ENCODE data around the gene PSMA6.
"Not testable (repeated sequence)": the region's sequence is repeated elsewhere in the genome, so short reads cannot be mapped to it uniquely, and the experiment has no call there.

The PSMA6 gene

DNA sequence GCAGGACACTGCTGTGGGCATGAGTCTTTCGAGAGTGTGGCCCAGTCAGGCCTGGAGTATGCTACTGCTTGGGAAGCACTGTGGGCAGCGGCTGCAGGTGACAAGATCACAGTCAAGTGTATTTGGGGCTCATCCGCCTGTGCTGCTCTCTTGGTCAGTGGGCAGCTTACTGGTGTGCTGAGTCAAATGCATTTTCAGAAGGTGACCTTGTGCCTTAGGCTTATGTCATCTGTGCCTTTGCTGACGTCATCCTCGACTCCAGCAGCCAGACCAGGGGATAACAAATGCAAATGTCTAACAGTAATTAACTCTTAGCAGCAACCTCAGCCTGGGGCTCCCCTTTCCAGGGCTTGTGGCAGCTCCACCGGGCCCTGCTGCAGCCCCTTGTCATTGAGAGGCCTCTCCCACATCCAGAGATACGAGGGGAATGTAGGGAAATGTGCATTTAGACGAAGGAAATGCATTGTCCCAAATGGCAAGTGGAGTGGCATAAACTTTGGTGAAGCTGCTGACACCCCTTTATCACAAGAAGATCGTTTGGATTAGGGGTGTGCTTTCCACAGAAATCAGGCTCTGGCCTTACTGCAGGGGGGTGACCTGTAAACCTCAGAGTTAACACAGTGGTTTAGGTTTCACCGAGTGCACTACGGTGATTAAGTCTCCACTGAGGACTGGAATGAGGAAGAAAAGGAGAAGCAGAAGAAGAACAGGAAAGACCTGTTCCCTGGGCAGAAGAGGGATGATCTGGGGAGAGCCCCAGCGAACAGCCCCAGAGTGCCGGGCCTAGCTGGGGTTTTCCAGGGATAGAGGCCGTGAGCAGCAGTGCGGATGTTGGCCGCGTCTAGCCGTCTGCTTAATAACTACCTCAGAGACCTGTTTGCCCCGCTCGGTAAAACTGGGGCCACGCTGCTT lies 39.7 kb downstream of the PSMA6 start:
- peak; percentile 34 to 46 for DNase-seq

DNA sequence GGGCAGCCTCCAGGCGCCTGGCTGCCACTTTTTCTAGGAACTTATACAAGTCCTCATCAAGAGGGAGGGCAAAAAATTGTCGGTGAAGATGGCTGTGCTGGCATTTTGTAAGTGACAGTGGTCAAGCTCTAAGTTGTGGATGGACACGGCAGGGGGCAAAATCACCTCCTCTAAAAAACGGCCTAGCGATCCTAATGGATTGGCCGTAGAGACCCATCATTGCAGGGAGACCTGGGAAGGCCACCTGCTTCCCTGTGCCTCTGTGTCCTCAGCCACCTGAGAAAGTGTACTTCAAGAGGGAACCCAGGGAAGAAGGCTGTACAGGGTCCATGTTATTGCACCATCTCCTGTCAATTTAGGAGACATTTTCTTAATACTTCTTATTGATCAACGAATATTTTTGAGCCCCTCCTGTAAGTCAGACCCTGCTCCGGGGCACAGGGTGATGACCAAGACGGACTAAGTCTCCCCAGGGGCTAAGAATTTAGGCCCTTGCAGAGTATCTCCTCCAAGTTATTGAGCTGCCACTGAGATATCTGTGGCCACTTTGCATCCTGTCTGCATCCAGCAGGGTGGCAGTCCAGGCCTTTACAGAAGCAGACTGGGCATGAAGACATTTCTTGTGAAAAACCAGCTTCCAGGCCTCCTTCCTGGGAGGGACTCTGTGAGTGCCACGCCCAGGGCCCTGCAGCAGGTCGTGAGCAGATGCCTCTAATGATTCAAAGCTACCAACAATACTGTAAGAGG lies 40.5 kb downstream of the PSMA6 start:
- peak; percentile 31 to 48 for DNase-seq

DNA sequence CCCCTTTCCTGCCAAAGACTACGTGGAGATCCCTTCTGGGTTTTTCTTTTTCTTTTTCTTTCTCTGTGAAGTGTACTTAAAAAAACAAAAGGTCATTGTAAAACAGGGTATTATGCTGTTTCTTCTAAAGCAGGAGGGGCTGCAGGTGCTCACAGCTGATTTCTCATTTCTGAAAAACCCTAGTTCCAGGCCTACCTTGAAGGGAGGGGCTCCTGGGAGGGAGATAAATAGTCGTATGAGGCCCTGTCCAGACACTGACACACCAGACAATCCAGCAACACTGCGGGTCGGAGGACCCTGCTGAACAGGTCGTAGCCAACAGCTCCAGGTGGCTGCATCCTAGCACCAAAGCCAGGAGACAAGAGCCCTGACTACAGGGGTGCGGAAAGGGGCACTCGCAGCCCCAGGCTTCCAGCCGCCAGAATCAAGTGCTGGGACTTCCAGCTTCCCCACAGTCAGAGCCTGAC lies 41.1 kb downstream of the PSMA6 start:
- DNase-seq: no peak

DNA sequence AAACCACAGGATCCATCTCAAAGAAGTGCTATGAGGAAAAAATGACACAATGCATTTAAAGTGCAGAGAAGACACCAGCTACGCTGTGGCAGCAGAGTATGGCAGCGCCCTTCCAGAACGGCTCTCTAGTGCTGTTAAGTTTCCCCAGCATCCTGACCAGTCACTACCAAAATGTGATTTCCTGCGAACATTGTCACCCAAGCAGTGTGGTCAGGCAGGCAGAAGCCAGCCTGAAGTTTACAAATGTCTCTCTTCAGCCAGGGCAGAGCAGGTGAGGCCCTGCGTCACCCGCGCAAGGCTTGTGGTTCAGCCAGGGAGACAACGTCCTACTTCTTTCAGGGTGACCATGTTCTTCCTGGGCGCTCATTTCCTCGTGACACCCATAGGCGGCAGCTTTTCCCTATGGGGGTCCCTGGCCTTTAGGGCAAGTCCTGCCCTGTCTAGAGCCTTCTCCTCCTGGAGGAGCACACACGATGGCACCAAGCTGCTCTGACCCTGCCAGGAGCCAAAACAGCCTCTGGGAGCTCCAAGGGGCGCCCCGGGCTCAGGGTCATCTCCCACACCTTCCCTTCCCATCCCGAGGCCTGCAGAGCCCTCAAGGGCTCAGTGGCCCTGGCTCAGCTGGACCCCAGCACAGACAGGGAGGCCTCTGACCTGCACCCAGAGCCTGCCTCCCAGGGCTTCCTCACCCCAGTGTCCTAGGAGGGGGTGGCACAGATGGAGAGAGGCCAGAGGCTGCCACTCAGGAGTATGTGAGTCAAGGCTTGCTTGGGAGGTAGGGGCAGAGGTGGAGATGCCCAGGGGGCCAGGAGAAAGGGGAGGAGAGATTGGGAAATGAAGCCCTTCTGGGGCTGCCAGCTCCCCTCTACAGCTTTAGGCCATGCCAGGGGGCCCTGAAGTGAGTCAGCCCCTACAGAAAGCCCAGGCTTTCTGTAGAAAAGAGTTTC lies 41.9 kb downstream of the PSMA6 start:
- no peak for DNase-seq

DNA sequence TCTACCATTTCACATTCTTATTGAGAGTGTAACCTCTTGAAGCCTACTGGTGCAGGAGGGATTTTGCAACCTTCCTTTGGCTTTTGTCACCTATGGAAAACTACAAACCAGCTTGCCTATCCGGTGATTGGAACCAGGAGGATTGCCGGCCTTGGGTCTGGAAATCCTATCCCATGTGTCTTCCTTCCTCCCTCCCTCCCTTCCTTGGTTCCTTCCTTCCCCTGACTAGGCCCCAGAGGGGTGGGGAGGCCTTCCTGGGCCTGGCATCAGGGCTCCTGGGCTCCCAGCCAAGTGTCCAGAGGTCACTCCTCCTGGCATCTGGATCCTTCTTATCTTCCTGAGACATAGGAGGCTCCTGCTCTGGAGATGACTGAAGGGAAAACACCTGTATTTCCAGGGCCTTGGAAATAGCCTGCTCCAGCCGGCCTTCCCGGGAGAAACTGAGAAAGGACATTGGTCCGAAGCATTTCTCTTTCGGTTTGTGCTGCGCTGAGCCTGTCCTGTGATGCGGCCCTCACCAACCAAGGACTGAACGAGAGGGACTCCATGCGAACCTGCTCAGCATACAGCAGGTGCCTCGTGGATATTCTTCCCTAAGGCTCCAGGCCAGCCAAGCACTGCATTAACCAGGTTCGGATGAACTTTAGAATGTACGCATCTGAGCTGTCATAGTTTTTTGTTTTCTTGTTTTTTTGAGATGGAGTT lies 43.4 kb downstream of the PSMA6 start:
- no peak for DNase-seq

DNA sequence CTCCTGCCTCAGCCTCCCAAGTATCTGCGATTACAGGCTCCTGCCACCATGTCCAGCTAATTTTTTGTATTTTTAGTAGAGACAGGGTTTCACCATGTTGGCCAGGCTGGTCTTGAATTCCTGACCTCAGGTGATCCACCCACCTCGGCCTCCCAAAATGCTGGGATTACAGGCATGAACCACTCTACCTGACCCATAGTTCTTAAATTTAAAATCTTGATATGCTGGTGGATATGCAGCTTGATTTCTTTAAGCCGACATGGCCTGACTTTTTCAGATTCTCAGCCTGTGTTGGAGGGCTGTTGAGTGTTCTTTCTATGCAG lies 44.0 kb downstream of the PSMA6 start:
- DNase-seq: not testable (repeated sequence)

DNA sequence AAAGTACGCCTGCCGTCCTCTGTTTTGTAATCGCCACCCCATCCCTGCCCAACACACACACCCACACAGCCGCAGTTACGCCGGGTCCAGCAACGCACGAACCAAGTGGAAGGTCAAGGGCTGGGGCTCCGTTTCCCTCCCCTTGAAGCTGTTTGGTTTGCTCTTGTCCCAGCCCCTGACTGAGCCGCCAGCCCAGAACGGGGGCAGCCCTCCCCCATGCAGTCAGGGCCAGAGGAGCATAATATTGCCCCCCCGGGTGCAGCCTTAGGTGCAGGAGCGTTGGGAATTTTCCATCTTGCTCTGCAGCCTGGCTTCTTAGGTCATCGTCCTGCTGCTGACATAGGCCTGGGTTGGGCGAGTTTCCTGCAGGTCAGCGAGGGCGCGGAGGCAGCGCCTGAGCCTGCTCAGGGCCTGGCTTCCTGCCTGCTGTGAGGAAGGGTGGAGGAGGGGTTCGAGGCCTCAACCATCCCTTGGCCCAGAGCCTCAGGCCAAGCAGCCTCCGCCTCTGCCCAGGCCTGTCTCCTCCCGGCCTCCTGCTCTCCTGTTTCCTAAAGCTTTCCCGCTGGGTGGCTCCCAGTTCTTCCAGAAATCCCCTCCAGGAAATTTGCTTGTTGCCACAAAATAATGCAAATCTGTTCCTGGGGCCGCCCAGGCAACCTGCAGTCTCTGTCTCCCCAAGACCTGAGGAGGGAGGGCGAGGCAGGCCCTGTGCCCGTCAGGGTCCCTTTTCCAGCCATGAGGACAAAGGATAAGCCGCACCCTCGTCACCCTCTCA lies 44.5 kb downstream of the PSMA6 start:
- peak; percentile 21 to 25 for DNase-seq

DNA sequence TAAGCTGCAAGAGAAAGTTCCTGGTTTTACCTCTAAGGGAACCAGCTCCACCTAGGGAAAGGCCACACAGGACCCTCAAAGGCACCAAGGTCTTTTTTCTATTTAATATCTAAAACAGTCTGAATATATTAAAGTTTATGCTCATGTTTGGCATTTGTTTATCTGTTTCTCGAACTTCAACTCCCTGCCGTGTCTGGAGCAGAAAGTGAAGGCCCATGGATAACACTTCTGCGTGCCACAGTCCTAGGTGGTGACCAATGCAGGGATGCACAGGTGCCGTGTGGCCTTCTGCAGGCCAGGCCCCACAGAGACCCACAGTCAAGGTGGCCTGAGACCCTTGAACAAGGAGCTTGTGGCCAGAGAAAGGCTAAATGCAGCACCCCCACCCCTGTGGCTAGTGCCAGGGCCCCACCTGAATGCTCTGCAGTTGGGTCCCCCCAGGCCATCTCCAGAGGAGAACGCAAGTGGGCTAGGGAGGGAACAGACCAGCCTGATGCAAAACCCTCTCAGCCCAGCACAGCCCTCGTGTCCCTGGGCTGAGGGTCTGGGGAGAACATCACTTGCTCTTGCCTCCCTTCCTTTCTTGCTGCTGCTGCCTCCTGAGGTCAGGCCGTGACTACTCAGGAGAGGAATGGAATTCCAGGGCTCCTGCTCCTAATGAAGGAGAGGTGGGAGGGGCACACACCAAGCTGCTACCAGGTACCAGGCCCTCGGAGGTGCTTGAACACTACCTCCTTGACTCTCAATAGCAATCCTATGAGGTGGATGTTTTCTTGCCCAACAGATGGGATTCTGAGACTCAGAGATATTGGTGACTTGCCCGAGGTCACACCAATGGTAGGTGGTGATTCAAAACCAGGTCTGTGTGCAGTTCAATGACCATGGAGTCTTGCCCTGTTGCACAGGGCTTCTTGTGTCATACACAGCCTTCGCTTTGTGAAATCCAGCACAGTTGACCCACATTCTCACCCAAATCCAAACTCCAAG lies 45.4 kb downstream of the PSMA6 start:
- no peak for DNase-seq

DNA sequence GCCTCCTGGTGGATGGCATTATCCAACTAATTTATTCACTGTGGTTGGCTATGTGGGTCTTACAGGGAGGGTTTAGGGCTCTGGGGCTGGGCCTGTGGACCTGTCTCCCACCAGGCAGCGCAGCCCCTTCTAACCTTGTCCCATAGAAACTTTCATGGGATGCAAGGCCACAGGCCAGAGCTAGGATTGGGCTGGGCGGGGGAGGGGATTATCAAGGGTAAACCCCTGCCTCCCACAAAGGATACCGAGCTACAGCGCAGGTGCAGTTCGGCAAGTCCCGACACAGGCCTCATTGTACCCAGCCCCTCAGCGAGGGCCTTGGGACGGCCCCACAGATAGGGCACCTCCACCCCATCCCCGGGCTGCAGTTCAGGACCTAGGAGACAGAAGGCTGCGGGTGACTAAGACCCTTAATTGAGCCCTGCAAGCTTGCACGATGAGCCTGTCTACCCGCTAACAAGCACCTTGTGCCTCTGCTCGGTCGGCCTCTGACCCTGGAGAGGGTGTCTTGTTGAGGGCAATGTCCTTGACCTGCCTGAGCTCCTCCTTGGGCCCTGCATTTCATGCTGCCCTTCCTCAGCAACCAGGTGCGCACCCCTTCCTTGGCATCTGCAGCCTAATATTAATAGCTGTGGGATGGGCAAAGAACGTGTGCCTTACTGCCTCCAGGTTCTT lies 46.7 kb downstream of the PSMA6 start:
- DNase-seq: no peak

DNA sequence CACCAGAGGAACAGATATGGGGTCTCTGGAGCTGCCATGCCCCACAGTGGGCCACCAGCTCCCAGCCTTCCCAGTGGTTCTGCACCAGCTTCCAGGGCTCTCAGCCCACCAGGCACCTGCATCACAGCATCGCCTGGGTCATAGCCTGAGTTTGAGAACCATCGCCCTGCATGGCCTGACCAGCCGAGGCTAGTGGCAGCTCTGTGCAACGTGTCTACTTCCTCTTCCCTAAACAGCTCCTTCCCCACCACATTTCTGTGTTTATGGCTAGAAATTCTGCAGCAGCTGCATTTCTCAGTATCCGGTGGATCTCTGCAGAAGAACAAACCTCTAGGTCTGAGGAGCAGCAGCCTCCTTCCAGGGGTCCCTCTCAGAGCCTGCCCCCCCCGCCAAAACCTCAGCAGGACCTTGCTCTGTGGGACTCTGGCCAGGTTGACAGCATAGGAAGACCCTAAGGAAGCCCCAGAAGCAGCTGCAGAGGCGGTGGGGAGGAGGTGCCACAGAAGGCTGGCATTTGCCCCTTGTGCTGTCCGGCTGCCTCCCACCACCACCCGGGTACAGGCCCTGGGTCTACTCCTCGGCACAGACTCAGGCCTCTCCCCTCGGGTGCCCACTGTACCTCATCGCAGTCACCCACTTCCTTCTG lies 47.7 kb downstream of the PSMA6 start:
- peak; percentile 92 to 93 for DNase-seq

DNA sequence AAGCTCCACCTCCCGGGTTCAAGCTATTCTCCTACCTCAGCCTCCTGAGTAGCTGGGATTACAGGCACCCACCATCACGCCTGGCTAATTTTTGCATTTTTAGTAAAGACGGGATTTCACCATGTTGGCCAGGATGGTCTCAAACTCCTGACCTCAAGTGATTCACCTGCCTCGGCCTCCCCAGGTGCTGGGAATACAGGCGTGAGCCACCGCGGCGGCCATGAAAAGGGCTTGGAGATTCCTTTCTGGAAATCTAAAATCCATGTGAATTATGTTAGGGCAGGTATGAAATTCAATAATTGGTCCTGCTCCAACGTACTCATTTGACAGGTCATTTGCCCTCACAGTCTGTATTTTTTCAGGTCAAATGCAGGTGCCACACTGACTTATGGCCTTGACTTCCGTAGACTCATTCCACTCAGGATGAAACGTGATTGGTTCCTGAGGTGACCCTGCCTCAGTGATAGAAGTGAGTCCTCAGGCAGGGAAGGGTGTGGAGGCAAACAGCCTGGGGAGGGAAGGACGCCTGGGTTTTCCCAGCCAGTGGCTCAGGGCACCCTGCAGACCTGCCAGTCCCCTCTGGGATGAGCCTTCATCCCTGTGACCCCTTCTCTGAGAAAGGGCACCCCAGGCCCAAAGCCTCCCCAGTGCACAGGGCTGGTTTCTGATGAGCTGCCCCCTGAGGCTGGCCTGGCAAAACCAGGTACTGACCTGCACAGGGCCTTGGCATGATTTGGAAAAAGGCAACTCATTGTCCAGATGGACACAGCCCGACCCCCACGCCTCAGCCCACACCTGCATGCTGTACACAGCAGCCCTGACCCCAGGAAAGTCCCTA lies 48.7 kb downstream of the PSMA6 start:
- DNase-seq: no peak

DNA sequence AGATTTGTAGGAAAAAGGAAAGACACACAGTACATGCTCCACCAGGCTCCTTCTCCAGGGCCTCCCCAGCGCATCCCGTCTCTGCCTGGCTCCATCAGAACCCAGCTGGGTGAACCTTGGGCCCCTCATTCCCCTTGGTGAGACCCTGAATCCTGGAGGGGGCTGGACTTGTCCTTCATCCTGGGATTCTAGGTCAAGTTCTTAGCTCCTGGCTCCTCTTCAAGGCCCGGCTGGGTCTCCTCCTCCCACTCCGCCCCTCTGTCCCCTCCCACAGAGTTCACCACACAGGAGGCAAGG lies 49.2 kb downstream of the PSMA6 start:
- no peak for DNase-seq

DNA sequence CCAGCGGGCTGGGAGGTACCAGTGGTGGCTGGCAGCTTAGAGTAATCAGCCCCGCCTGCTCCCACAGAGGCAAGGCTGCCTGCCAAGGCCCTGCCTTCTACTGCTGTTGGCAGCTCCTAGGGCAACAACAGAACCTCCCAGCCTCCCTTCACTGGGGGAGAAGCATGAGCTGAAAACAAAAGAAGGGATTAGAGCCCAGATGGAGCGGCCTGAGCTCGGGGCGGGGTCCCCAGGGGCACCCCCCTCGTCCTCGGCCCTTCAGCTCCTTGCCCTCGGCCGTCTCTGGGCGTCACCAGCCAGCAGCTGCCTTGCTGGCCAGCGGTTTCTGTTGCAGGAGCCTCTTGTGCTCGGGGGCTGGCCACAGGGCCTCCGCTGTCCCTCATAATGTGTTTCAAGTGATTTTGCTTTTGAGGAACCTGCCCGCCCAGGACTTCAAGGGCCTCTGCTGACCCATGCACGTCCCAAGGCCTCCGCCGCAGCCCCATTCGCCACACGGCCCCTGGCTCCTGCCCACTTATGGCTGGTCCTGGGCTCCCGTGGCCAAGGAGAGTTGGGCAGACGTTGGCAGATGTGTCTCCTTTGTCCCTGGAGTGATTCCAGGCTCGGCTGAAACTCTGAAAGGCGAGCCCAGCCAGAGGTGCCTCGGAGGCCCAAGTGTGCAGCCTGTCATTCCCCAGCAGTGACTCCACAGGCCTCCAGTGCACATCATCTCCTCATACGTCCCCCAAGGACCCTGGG lies 49.7 kb downstream of the PSMA6 start:
- peak; percentile 51 to 64 for DNase-seq

DNA sequence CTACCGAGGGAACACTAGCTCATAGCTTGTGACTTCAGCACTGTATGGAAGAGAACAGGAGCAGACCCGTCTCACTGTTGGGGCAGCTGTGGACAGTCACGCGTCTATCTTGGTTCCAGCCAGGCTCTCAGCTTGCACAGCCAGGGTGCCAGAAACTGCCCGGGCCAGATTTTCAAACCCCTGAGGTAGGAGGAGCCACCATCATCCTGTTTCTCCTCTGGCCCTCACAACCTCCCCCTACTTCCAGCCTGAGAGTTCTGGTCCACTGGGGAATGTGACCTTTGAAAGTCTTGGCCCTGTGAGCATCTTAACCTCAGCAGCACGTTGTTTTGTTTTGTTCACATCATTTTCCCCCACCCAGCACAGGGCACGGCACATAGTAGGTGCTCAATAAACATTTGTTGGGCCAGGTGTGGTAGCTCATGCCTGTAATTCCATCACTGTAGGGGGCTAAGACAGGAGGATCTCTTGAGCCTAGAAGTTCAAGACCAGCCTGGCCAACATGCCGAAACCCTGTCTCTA lies 50.4 kb downstream of the PSMA6 start:
- no peak for DNase-seq

DNA sequence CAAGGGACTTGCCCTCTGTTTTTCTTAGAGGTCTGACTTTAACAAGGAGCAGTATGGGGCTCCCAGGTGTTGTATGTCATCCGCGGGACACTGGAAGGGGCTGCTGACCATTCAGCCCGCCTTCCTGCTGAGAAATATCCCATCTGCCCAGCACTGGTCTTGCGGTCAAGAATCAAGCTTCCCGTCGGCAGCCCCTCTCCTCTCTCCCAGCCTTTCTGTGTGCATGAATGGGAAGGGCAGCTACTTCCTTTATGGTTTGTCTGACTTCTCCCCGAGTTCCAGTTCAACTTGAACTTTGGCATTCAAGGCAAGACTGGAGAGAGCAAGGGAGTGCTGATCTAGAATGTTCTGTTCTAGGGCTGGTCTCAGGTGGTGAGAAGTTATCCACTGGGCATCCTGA lies 51.5 kb downstream of the PSMA6 start:
- no peak for DNase-seq

DNA sequence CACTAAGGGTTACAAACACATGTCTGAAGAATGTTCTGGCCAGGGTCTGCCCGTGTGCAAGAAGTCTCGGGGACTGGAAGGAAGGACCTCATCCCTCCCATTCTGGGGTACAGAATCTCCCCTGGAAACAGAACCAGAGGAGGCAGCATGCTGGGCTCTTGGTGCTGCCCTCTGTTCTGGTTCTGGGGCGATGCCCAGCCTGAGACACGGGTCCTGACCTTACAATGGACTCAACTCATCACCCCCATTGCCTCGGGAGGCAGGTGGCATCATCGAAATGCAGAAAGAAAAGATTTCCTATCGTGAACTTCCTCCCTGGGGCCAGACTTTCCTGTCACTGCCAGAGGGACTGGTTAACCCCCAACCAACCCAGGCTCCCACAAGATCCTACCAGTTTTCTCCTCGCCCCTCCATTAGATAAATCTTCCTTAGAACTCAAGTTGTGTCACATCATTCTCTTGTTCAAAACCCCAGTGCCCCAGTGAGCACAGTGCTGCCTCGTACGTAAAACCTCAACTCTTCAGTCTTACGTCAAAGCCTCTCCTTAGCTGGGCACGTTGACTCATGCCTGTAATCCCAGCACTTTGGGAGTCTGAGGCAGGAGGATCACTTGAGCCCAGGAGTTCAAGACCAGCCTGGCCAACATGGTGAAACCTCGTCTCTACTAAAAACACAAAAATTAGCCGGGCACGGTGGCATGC lies 52.1 kb downstream of the PSMA6 start:
- peak; percentile 41 to 42 for DNase-seq

Measured in Kasumi-1 (cell line).